GM10266 (cell line): Measurements from ENCODE around the gene CDCA3.

Experiments used
- DNase-seq: peaks from one replicate; pipeline ENCODE4 v3.0.0; 2012; ENCODE audit errors: extremely low spot score
- TF ChIP-seq, protein P1 (sequence below): IDR thresholded peaks from 2 replicates; pipeline ENCODE4 v1.5.1; 2012; ENCODE audit warnings: mild to moderate bottlenecking, low read depth; ENCODE audit not compliant: control insufficient read depth, insufficient read depth; ENCODE audit errors: missing control alignments

Gene CDCA3

DNA sequence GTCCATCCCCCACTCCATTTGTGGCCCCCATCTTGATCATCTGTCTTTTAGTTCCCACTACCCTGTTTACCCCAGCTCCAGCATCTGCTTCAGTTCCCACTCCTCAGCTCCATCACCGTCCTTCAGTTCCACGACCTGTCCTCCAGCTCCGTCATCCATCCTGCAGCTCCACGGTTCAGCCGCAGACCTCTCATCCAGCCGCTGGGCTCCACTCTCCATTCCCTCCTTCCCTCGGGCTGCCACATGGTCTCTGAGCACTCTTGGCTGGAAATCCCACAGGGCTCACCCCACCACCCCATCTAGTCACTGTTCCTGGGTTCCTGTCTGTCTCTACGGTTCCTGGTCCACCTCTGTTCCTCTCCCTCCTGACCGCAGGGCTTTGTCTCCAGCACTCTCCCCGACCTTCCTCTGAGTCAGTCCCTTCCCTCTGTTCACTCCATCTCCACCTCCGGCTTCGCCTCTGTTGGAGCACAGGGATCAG, 26.1 kb downstream of the CDCA3 start:
- DNase-seq: no peak
- TF ChIP-seq, protein P1, sequence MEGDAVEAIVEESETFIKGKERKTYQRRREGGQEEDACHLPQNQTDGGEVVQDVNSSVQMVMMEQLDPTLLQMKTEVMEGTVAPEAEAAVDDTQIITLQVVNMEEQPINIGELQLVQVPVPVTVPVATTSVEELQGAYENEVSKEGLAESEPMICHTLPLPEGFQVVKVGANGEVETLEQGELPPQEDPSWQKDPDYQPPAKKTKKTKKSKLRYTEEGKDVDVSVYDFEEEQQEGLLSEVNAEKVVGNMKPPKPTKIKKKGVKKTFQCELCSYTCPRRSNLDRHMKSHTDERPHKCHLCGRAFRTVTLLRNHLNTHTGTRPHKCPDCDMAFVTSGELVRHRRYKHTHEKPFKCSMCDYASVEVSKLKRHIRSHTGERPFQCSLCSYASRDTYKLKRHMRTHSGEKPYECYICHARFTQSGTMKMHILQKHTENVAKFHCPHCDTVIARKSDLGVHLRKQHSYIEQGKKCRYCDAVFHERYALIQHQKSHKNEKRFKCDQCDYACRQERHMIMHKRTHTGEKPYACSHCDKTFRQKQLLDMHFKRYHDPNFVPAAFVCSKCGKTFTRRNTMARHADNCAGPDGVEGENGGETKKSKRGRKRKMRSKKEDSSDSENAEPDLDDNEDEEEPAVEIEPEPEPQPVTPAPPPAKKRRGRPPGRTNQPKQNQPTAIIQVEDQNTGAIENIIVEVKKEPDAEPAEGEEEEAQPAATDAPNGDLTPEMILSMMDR: no peak

DNA sequence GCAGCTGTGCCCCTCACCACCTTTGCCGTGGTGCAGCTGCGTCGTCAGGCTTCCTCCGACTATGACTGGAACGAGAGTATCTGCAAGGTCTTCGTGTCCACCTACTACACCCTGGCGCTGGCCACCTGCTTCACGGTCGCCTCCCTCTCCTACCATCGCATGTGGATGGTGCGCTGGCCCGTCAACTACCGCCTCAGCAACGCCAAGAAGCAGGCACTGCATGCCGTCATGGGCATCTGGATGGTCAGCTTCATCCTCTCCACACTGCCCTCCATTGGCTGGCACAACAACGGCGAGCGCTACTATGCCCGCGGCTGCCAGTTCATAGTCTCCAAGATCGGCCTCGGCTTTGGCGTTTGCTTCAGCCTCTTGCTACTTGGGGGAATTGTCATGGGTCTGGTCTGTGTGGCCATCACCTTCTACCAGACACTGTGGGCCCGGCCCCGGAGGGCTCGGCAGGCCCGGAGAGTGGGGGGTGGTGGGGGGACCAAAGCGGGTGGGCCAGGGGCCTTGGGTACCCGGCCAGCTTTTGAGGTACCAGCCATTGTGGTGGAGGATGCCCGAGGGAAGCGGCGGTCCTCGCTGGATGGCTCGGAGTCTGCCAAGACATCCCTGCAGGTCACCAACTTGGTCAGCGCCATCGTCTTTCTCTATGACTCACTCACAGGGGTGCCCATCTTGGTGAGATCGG, 26.9 kb downstream of the CDCA3 start:
- TF ChIP-seq, protein P1: no peak
- no peak for DNase-seq

DNA sequence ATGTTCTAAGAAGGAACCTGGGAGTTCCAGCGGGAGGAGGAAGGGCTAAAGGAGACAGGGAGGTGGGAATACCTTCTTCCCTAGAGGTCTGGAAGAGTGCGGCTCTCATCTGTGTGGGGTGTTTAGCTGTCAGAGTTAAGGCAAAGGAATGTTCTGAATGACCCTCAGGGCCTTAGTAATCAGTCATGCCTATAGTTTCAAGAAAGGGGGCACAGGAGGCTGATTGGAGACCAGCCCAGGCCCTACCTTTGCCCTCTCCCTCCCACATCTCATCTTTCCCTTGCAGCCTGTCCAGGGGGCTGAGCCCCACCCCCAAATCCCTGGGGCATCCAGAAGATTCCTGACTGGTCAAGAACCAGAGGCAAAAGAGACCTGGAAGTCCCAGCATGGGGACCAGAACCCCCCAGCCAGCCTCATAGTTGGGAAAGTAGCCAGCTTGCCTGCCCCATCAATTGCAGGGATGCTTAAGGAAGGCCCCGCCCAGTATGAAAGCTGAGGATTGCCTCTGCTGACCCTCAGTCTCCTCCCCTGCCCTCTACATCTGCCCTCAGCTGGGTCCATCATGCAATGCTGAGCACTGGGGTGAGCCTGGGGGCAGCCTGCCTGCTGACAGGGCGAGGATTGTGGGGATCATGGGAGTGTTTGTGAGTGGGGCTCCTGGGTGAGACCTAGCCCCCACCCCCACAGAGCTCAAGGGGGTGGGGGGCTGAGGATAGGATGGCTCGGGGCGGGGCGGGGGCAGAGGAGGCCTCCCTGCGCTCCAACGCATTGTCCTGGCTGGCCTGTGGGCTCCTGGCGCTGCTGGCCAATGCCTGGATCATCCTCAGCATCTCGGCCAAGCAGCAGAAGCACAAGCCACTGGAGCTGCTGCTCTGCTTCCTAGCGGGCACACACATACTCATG, 27.7 kb downstream of the CDCA3 start:
- TF ChIP-seq, protein P1: no peak
- DNase-seq: no peak

DNA sequence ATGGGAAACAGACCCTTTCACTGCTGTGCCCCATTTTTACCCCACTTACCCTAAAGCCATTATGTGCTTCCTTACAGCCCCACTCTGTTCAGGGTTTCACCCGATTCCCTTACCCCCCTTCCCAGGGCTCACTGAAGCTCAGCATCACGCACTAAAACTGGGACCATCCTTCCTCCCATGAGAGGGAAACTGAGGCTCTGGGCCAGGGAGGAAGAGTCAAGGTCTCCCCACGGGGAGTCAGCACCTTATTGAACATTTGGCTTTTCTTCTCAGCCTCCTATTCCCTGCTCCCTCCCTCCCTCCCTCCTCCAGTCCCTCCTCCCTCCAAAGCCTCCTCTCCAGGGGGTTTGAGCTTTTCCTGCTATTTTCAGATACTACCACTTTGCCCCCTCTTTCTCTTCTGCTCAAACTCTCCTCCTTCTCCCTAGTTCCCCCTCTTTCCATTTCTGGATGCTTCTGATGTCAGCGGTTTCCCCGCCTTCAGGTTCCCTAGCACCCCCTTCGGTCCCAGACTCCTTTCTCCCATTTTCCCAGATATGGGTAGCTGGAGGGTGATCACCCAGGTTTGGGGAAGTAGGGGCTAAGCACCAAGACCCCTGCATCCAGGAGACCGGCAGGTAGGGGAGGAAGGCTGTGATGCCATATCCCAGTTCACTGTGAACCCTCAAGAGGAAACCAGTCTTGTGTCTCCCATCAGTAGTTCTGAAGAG, 28.5 kb downstream of the CDCA3 start:
- TF ChIP-seq, protein P1: no peak
- no peak for DNase-seq

DNA sequence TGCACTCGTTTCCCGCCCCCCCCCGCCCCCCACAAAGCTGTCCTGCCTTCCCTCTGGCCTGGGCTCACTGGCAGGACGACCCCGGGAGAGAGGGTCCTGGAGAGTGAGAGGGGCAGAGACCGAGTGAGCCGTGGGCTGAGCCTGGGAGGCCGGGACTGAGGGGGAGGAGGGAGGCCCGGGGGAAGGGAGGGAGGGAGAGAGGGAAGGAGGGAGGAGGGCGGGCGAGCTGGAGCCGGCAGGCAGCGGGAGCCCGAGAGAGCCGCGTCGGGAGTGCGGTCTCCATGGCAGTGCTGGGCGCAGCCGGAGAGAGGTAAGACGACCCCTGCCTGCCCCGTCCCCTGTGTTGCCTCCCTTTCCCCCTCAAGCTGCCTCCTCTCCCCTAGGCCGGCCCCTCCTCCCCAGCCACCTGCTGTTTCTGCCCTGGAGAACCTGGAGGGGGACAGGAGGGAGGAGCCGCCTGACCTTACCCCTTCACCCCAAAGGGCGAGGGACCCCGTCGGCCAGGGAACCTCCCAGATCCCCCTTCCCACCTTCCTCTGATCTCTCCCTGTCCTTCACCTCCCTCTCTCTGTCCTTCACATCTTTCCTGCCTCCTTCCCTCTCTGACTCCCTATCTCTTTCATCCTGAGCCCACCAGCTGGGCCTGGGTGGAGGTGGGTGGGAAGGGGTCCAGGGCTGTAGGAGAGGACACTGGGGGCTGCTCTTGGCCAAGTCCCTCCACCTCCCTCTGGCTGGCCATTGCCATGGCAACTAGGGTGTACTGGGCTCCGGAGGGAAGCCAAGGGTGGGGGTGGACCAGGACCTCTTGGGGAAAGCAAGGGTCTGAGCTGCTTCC, 29.3 kb downstream of the CDCA3 start, which contains the start of gene GPR162:
Gene GPR162, plus strand, starts transcription at position 231 of the 835 bp plus-strand sequence. CDS start 2,078 bp downstream, outside the sequence.
- TF ChIP-seq, protein P1: no peak
- no peak for DNase-seq

DNA sequence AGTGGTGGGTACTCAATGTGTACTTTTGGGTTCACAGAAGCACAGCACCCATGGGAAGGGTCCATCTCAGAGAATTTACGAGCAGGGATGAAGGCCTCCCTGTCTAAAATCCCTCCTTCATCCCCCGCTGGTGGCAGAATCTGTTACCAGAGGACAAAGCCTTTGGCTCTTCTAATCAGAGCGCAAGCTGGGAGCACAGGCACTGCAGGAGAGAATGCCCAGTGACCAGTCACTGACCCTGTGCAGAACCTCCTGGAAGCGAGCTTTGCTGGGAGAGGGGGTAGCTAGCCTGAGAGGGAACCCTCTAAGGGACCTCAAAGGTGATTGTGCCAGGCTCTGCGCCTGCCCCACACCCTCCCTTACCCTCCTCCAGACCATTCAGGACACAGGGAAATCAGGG, 30.9 kb downstream of the CDCA3 start:
- TF ChIP-seq, protein P1: no peak
- no peak for DNase-seq
